ENCODE results near the gene FIBIN.

DNA sequence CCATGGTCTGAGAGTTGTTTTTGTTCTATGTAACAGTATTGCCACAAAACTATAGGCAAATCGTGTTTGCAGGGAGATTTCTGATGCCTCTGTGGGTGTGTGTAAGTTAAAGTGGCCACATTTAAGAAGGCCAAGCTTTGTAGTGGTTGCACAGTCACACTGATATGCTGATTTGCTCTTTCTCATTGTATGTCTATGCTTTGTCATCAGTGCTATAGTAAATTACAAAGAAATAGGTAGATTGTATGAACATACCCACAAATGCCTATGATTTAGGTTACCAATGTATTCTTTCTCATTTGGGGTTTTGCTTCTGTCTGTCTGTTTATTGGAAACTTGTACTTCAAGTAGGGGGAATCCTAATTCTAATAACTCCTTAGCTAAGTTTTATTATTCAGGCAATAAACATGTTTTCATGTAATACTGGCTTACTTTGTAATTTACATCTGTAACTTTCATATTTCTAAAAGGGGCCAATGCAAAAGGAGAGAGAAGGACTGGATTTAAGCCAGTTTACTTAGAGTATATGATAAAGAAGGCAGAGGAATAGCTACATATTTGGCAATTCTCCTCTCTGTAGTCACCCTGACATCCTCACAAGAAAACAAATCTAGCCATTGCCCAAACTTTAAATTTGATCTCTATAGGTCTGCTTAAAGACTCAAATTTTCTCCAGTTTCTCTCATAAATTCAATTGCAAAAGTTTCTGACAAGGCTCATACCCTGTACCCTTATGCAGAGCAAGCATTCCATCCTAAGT lies 2.0 kb downstream of the FIBIN start:
- TF ChIP-seq, protein P1, sequence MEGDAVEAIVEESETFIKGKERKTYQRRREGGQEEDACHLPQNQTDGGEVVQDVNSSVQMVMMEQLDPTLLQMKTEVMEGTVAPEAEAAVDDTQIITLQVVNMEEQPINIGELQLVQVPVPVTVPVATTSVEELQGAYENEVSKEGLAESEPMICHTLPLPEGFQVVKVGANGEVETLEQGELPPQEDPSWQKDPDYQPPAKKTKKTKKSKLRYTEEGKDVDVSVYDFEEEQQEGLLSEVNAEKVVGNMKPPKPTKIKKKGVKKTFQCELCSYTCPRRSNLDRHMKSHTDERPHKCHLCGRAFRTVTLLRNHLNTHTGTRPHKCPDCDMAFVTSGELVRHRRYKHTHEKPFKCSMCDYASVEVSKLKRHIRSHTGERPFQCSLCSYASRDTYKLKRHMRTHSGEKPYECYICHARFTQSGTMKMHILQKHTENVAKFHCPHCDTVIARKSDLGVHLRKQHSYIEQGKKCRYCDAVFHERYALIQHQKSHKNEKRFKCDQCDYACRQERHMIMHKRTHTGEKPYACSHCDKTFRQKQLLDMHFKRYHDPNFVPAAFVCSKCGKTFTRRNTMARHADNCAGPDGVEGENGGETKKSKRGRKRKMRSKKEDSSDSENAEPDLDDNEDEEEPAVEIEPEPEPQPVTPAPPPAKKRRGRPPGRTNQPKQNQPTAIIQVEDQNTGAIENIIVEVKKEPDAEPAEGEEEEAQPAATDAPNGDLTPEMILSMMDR (IDR thresholded peaks at IDR 0.05; ENCODE audit: insufficient read depth, low read depth, low read length), result no peak
- TF ChIP-seq EZH2 (IDR thresholded peaks at IDR 0.05; ENCODE audit: insufficient read depth, low read length), result no peak

Measured in astrocyte (in vitro differentiated cells and primary cell).